ENCODE data around the gene KDM2A. TPM values are rescaled to one million over a fixed set of nuclear protein-coding genes. Genes with fewer than 3 reads are reported as not detected.

Gene KDM2A
- total RNA-seq, 4 donors from 2014 or later, result 44.9 to 69.5 (median 51.4) TPM

DNA sequence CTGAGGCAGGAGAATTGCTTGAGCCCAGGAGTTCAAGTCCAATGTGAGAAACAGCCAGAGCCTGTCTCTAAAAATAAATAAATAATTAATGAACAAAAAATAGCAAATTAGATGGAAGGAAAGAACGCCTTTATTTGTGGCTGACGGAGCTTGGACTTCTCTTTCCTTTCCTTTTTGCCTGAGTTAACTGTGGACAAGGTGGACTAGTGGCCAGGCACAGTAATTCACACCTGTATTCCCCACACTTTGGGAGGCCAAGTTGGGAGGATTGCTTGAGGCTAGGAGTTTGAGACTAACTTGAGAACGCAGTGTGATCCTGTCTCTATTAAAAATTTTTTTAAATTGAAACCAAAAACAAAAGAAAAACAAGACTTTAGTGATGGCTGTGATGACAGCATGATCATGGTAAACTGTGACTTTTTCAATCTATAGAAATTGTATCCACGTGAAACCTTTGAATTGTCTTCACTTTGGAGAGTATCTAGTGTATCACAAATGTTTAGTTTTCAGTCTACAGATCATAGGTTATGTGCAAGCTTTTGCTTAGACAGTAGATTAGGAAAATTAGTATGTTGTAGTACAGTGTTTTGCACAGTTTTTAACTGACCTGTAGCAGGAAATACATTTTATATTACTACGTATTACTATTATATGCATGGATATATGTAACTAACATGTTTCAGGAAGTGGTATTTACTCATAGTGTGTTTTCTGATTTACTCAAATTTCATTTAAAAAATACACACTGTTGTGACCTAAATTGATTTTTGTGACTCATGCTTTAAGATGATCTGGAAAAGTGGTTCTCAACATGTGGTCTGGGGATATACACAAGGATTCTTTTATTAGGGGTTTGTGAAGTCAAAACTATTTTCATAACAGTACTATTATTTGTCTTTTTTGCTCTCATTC, 42.1 kb downstream of the KDM2A start:
- TF ChIP-seq POLR2A (IDR thresholded peaks at IDR 0.05; ENCODE audit: low read depth) (no peak), CTCF (IDR thresholded peaks at IDR 0.05) (no peak), POLR2AphosphoS5 (IDR thresholded peaks at IDR 0.05) (no peak), EP300 (IDR thresholded peaks at IDR 0.05) (no peak)
- intact Hi-C loops (cut with DNase I), result no loop called here
- Histone ChIP-seq H3K36me3 (peaks cover 0 to 5% (median 0%) of the 10 kb centered on the region in 4 donors), H3K27ac (replicated peaks in 1 of 4) (no peak overlapping the region), H3K9me3 (no peaks in the 10 kb centered on the region), H3K4me1 (peaks cover 0 to 54% (median 36%) of the 10 kb centered on the region in 4 donors), H3K4me3 (no peak overlapping the region), H3K27me3 (no peaks in the 10 kb centered on the region)
- 87% methylated on average over 5 of the region's 5 CpGs for WGBS
- no peak for DNase-seq (ENCODE audit: extremely low spot score)

DNA sequence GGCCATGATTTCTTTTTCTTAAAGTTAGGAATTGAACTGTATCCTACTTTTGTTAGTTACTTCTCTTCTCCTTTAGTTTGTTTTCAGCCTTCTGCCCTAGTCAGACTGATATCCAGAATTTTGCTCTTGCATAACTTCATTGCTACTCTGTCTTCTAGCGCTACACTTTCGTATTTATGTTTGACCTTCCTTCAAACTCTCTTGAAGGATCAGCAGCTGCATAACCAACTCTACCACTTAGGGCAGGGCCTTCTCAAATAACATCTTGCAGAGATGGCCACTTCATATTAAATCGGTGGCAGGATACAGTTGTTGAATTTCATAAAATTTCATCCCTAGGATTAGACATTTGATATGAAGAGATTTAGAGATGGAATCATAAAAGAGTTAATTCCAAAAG, 43.9 kb downstream of the KDM2A start:
- TF ChIP-seq EP300 (IDR thresholded peaks at IDR 0.05) (no peak), POLR2A (IDR thresholded peaks at IDR 0.05; ENCODE audit: low read depth) (no peak), POLR2AphosphoS5 (IDR thresholded peaks at IDR 0.05) (no peak), CTCF (IDR thresholded peaks at IDR 0.05) (no peak)
- H3K4me3 ChIP-seq, result no peak overlapping the region
- peaks cover 0 to 5% (median 0%) of the 10 kb centered on the region in 4 donors for H3K36me3 ChIP-seq
- DNase-seq (ENCODE audit: extremely low spot score), result no peak
- peaks cover 4 to 70% (median 54%) of the 10 kb centered on the region in 4 donors for H3K4me1 ChIP-seq
- H3K27me3 ChIP-seq, result no peaks in the 10 kb centered on the region
- WGBS, result 90% methylated on average over 3 of the region's 3 CpGs
- H3K27ac ChIP-seq (replicated peaks in 1 of 4), result no peak overlapping the region
- H3K9me3 ChIP-seq, result no peaks in the 10 kb centered on the region
- intact Hi-C loops (cut with DNase I), result no loop called here

GRCh38 chr11:67165623-67166022, 46.6 kb downstream of the KDM2A start:
- Histone ChIP-seq H3K4me1 (peaks cover 6 to 74% (median 56%) of the 10 kb centered on the region in 4 donors), H3K27ac (replicated peaks in 1 of 4) (no peak overlapping the region), H3K36me3 (peaks cover 0 to 5% (median 0%) of the 10 kb centered on the region in 4 donors), H3K27me3 (no peaks in the 10 kb centered on the region), H3K9me3 (no peaks in the 10 kb centered on the region), H3K4me3 (no peak overlapping the region)
- 89% methylated on average over 1 of the region's 1 CpG for WGBS
- intact Hi-C loops (cut with DNase I), result loop anchor here (5.0 kb wide), 1 partner anchor 83 kb away; no protein-coding TSS in a partner anchor
- TF ChIP-seq EP300 (IDR thresholded peaks at IDR 0.05), result no peak
- no peak for TF ChIP-seq POLR2AphosphoS5 (IDR thresholded peaks at IDR 0.05)
- no peak for TF ChIP-seq CTCF (IDR thresholded peaks at IDR 0.05)
- no peak for DNase-seq (ENCODE audit: extremely low spot score)

- H3K36me3 ChIP-seq, result peaks cover 0 to 5% (median 0%) of the 10 kb centered on the region in 4 donors
- H3K27me3 ChIP-seq, result no peaks in the 10 kb centered on the region
- DNase-seq (ENCODE audit: extremely low spot score), result no peak
- H3K9me3 ChIP-seq, result no peaks in the 10 kb centered on the region
- H3K4me1 ChIP-seq, result peaks cover 6 to 68% (median 51%) of the 10 kb centered on the region in 4 donors
- no peak overlapping the region for H3K4me3 ChIP-seq
- intact Hi-C loops (cut with DNase I), result loop anchor here (5.0 kb wide), 1 partner anchor 85 kb away; no protein-coding TSS in a partner anchor
- TF ChIP-seq EP300 (IDR thresholded peaks at IDR 0.05) (no peak), POLR2AphosphoS5 (IDR thresholded peaks at IDR 0.05) (no peak), CTCF (IDR thresholded peaks at IDR 0.05) (no peak), POLR2A (IDR thresholded peaks at IDR 0.05; ENCODE audit: low read depth) (no peak)
- 86% methylated on average over 2 of the region's 2 CpGs for WGBS
- H3K27ac ChIP-seq (replicated peaks in 1 of 4), result no peak overlapping the region
These were observed 48.0 kb downstream of the KDM2A start for GRCh38 chr11:67167091-67167490.
